GM13976 (cell line): ENCODE measurements around the gene CTBP2.

Experiments
- DNase-seq: peaks from one replicate; pipeline ENCODE4 v3.0.0; 2012; ENCODE audit warnings: low spot score
- CTCF ChIP-seq: IDR thresholded peaks from 2 replicates; pipeline ENCODE4 v1.5.1; 2012; ENCODE audit warnings: borderline replicate concordance, mild to moderate bottlenecking; ENCODE audit not compliant: insufficient read depth; ENCODE audit errors: extremely low read depth, missing control alignments, control extremely low read depth
- in situ Hi-C: fragments of 300-500 bp; cut with MboI; formaldehyde crosslinking; loops from one replicate; pipeline ENCODE4 v1.12.0; 2022; ENCODE audit warnings: low sequenced_read_pairs, mixed read lengths, inconsistent platforms; ENCODE audit not compliant: unreplicated experiment

The CTBP2 gene

GRCh38 chr10:125014086-125014830 lies 146.1 kb downstream of the CTBP2 start:
- TF ChIP-seq CTCF, result no peak
- DNase-seq, result no peak
- in situ Hi-C loops, result no loop called here

- in situ Hi-C loops, result no loop called here
- TF ChIP-seq CTCF, result no peak
Observed at GRCh38 chr10:125013529-125013872, 146.9 kb downstream of the CTBP2 start.

GRCh38 chr10:125012851-125013528 lies 147.4 kb downstream of the CTBP2 start:
- TF ChIP-seq CTCF, result no peak
- in situ Hi-C loops, result no loop called here
- no peak for DNase-seq

More at GRCh38 chr10:125013529-125013872, 146.9 kb downstream of the CTBP2 start:
- DNase-seq, result no peak

GRCh38 chr10:125011926-125012705 lies 148.2 kb downstream of the CTBP2 start:
- no peak for TF ChIP-seq CTCF
- DNase-seq, result no peak
- in situ Hi-C loops, result no loop called here

GRCh38 chr10:125011171-125011925 lies 149.0 kb downstream of the CTBP2 start:
- no peak for TF ChIP-seq CTCF
- no peak for DNase-seq
- in situ Hi-C loops, result no loop called here

- no peak for TF ChIP-seq CTCF
- no peak for DNase-seq
- in situ Hi-C loops, result no loop called here
Observed at GRCh38 chr10:125010362-125010761, 150.0 kb downstream of the CTBP2 start.
